ENCODE measurements around the gene MUSK. TPM values are rescaled to one million over a fixed set of nuclear protein-coding genes. Genes with fewer than 3 reads are reported as not detected.

MUSK gene
- total RNA-seq, 1 experiment from 2014 or later, result not detected

- Histone ChIP-seq H3K27me3 (ENCODE audit: control insufficient read depth, insufficient read depth, low read length) (no peaks in the 10 kb centered on the region), H3K36me3 (ENCODE audit: control insufficient read depth, insufficient read depth, low read length) (no peaks in the 10 kb centered on the region), H3K4me1 (ENCODE audit: control insufficient read depth, insufficient read depth, low read length) (no peaks in the 10 kb centered on the region), H3K9me3 (ENCODE audit: control insufficient read depth, insufficient read depth, low read depth, low read length) (no peaks in the 10 kb centered on the region), H3K4me3 (ENCODE audit: low read depth in 2 of 2, low read length in 2 of 2) (no peak overlapping the region), H3K27ac (ENCODE audit: low read length) (no peak overlapping the region)
- in situ Hi-C loops (cut with HindIII; ENCODE audit: low pct_unique_long_range_greater_than_20kb, low sequenced_read_pairs), result no loop called here
- no peak for TF ChIP-seq REST (IDR thresholded peaks at IDR 0.05; ENCODE audit: insufficient read depth in 1 of 2, low read depth in 2 of 2, low read length in 1 of 2)
- ChIA-PET CTCF (no interaction called here), POLR2A (no interaction called here)
- intact Hi-C loops (cut with micrococcal nuclease; ENCODE audit: unreplicated experiment), result no loop called here
- ATAC-seq (no peak), DNase-seq (ENCODE audit: low read depth, low spot score) (no peak)
- no TSS peak for BruUV-seq (replicated peaks)
These were observed 38.8 kb downstream of the MUSK start for GRCh38 chr9:110707419-110707818.

DNA sequence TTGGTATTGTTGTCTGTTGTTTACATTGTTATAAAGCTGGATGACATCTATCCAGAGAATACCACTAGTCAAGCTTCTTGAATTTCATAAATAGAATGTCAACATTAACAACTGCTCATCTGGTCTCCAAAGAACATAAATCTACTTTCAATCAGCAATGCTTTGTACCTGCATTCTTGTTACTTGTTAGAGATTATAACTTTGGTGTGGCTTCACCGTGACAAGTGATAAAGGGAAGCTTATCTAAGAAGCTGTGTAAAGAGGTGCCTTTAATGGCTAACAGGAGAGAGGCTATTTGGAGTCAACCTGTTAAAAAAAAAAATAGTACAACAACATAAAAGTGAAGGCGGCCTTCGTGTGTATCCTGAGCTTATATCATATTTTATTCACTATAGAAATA is 41.8 kb downstream of the MUSK start:
- peaks cover 7% of the 10 kb centered on the region; the same call in 1 of the 2 replicates for H3K4me1 ChIP-seq (ENCODE audit: control insufficient read depth, insufficient read depth, low read length)
- no peak overlapping the region for H3K4me3 ChIP-seq (ENCODE audit: low read depth in 2 of 2, low read length in 2 of 2)
- ATAC-seq, result no peak
- DNase-seq (ENCODE audit: low read depth, low spot score), result no peak
- CTCF ChIA-PET, result no interaction called here
- intact Hi-C loops (cut with micrococcal nuclease; ENCODE audit: unreplicated experiment), result no loop called here
- H3K27me3 ChIP-seq (ENCODE audit: control insufficient read depth, insufficient read depth, low read length), result no peaks in the 10 kb centered on the region
- POLR2A ChIA-PET, result no interaction called here
- TF ChIP-seq POLR2AphosphoS5 (IDR thresholded peaks at IDR 0.05; ENCODE audit: low read depth, low read length) (no peak), TCF7L2 (IDR thresholded peaks at IDR 0.05; ENCODE audit: low read depth, low read length) (no peak), REST (IDR thresholded peaks at IDR 0.05; ENCODE audit: insufficient read depth in 1 of 2, low read depth in 2 of 2, low read length in 1 of 2) (no peak), SIN3A (IDR thresholded peaks at IDR 0.05; ENCODE audit: borderline replicate concordance, insufficient read depth, low read depth, low read length) (no peak)
- TF ChIP-seq, protein P1, sequence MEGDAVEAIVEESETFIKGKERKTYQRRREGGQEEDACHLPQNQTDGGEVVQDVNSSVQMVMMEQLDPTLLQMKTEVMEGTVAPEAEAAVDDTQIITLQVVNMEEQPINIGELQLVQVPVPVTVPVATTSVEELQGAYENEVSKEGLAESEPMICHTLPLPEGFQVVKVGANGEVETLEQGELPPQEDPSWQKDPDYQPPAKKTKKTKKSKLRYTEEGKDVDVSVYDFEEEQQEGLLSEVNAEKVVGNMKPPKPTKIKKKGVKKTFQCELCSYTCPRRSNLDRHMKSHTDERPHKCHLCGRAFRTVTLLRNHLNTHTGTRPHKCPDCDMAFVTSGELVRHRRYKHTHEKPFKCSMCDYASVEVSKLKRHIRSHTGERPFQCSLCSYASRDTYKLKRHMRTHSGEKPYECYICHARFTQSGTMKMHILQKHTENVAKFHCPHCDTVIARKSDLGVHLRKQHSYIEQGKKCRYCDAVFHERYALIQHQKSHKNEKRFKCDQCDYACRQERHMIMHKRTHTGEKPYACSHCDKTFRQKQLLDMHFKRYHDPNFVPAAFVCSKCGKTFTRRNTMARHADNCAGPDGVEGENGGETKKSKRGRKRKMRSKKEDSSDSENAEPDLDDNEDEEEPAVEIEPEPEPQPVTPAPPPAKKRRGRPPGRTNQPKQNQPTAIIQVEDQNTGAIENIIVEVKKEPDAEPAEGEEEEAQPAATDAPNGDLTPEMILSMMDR (IDR thresholded peaks at IDR 0.05), result no peak
- BruUV-seq (replicated peaks), result no TSS peak
- H3K27ac ChIP-seq (ENCODE audit: low read length), result no peak overlapping the region
- H3K9me3 ChIP-seq (ENCODE audit: control insufficient read depth, insufficient read depth, low read depth, low read length), result no peaks in the 10 kb centered on the region
- H3K36me3 ChIP-seq (ENCODE audit: control insufficient read depth, insufficient read depth, low read length), result no peaks in the 10 kb centered on the region
- in situ Hi-C loops (cut with HindIII; ENCODE audit: low pct_unique_long_range_greater_than_20kb, low sequenced_read_pairs), result no loop called here

Measured in Panc1 (cell line).